ENCODE measurements around the gene PLEK. TPM values are rescaled to one million over a fixed set of nuclear protein-coding genes. Genes with fewer than 3 reads are reported as not detected.

The PLEK gene
- total and polyA plus RNA-seq, 2 donors (not counting 3 experiments of a cell fraction or from before 2014, with no cell fraction given) = 0.03 to 0.11 TPM

DNA sequence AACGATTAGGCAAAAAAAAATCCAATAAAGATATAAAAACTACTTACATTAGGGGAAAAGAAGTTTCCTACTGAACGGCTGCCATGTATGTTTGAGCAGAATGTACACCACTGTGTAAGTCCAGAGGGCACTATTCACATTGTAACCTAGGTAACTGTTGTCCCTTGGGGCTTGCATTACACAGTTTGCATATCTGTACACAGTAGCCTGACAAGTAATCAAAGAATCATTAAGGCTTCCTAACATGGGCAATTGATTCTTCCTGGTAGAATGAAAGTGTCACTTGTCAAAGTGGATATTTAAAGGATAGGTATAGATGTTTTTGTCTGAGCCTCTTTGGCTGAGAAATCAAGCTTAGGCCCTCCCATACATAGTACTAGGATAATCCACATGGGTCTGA is 39.1 kb downstream of the PLEK start:
- Histone ChIP-seq H3K79me2 (ENCODE audit: control insufficient read depth, insufficient read depth, low read length) (no peaks in the 10 kb centered on the region), H3K9me3 (replicated peaks; ENCODE audit: control insufficient read depth, insufficient read depth, low read length) (no peaks in the 10 kb centered on the region), H3K27me3 (ENCODE audit: control insufficient read depth in 2 of 2, insufficient read depth in 2 of 2, low read length in 2 of 2) (peaks cover 2 to 5% of the 10 kb centered on the region in 2 experiments), H4K20me1 (replicated peaks; ENCODE audit: control insufficient read depth, extremely low read depth, insufficient read depth, low read length) (no peaks in the 10 kb centered on the region), H3K4me3 (replicated peaks in 1 of 3; ENCODE audit: insufficient read depth in 1 of 3, low read depth in 1 of 3, low read length in 3 of 3) (no peak overlapping the region), H3K9me1 (replicated peaks; ENCODE audit: control insufficient read depth, extremely low read depth, insufficient read depth, low read length) (no peaks in the 10 kb centered on the region), H3K9ac (replicated peaks; ENCODE audit: extremely low read depth, insufficient read depth, low read length) (no peak overlapping the region), H3K4me1 (ENCODE audit: control insufficient read depth, extremely low read depth, insufficient read depth, low read length) (no peaks in the 10 kb centered on the region), H3K27ac (ENCODE audit: insufficient read depth, low read depth, low read length) (no peak overlapping the region), H2AFZ (ENCODE audit: low read depth, low read length) (no peak overlapping the region), H3K4me2 (ENCODE audit: insufficient read depth, low read length) (no peak overlapping the region), H3K36me3 (ENCODE audit: control insufficient read depth in 2 of 2, extremely low read depth in 1 of 2, insufficient read depth in 2 of 2, low read length in 2 of 2) (no peaks in the 10 kb centered on the region)
- DNase-seq (ENCODE audit: low read depth, low spot score) (no peak), FAIRE-seq (no peak)
- ChIA-PET CTCF (no interaction called here), POLR2A (no interaction called here)
- TF ChIP-seq POLR2AphosphoS5 (IDR thresholded peaks at IDR 0.05; ENCODE audit: insufficient read depth, low read depth, low read length) (no peak), JUN (IDR thresholded peaks at IDR 0.05; ENCODE audit: borderline replicate concordance, insufficient read depth, insufficient read length, low read depth) (no peak), MAX (IDR thresholded peaks at IDR 0.05; ENCODE audit: insufficient read depth, insufficient read length) (no peak), GATA2 (IDR thresholded peaks at IDR 0.05; ENCODE audit: insufficient read depth, insufficient read length, low read depth, low read length) (no peak), EZH2 (IDR thresholded peaks at IDR 0.05; ENCODE audit: borderline replicate concordance, low read depth, low read length, severe bottlenecking) (no peak), FOS (IDR thresholded peaks at IDR 0.05; ENCODE audit: borderline replicate concordance, insufficient read depth, low read length) (no peak), MYC (IDR thresholded peaks at IDR 0.05; ENCODE audit: low read depth, low read length) (no peak), POLR2A (IDR thresholded peaks at IDR 0.05; ENCODE audit: low read depth, low read length) (no peak)
- TF ChIP-seq, protein P1, sequence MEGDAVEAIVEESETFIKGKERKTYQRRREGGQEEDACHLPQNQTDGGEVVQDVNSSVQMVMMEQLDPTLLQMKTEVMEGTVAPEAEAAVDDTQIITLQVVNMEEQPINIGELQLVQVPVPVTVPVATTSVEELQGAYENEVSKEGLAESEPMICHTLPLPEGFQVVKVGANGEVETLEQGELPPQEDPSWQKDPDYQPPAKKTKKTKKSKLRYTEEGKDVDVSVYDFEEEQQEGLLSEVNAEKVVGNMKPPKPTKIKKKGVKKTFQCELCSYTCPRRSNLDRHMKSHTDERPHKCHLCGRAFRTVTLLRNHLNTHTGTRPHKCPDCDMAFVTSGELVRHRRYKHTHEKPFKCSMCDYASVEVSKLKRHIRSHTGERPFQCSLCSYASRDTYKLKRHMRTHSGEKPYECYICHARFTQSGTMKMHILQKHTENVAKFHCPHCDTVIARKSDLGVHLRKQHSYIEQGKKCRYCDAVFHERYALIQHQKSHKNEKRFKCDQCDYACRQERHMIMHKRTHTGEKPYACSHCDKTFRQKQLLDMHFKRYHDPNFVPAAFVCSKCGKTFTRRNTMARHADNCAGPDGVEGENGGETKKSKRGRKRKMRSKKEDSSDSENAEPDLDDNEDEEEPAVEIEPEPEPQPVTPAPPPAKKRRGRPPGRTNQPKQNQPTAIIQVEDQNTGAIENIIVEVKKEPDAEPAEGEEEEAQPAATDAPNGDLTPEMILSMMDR (IDR thresholded peaks at IDR 0.05; ENCODE audit: extremely low read depth in 1 of 2, insufficient read depth in 1 of 2, low read depth in 1 of 2, low read length in 2 of 2) = no peak
- no TSS peak for BruUV-seq (replicated peaks)
- intact Hi-C loops (cut with micrococcal nuclease) = no loop called here
- dilution Hi-C loops (cut with MboI; ENCODE audit: extremely low pct_ligation_motif_present, low sequenced_read_pairs) = no loop called here
